ENCODE measurements around the gene EPHA2.

Gene EPHA2

DNA sequence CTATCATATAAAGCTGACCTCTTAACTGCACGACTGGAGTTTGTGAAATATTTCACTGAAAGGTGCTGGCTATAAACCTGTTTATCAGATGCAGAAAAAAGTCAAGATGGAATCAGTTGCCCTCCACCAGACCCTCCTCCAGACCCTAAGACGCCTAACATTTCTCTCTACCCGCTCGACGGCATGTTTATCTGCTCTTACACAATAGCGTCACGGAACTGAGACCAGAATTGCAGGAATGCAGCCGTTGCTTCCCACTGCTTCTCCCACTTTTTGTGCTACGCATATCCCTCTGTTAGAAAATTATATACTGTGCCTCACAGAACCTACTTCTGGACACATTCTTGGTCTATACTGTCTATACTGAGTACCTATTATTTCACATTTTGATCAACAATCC is 54.2 kb downstream of the EPHA2 start:
- Histone ChIP-seq H3K27me3 (replicated peaks; ENCODE audit: control insufficient read depth, insufficient read depth, low read length) (no peaks in the 10 kb centered on the region; the same call in 1 of the 2 replicates), H3K36me3 (ENCODE audit: control insufficient read depth, insufficient read depth, low read length) (no peaks in the 10 kb centered on the region), H3K4me3 (replicated peaks; ENCODE audit: low read depth, low read length) (no peak overlapping the region)
- DNase-seq (ENCODE audit: extremely low read depth, insufficient read length), result no peak
- TF ChIP-seq, protein P1, sequence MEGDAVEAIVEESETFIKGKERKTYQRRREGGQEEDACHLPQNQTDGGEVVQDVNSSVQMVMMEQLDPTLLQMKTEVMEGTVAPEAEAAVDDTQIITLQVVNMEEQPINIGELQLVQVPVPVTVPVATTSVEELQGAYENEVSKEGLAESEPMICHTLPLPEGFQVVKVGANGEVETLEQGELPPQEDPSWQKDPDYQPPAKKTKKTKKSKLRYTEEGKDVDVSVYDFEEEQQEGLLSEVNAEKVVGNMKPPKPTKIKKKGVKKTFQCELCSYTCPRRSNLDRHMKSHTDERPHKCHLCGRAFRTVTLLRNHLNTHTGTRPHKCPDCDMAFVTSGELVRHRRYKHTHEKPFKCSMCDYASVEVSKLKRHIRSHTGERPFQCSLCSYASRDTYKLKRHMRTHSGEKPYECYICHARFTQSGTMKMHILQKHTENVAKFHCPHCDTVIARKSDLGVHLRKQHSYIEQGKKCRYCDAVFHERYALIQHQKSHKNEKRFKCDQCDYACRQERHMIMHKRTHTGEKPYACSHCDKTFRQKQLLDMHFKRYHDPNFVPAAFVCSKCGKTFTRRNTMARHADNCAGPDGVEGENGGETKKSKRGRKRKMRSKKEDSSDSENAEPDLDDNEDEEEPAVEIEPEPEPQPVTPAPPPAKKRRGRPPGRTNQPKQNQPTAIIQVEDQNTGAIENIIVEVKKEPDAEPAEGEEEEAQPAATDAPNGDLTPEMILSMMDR (IDR thresholded peaks at IDR 0.05; ENCODE audit: insufficient read depth, low read length, poor library complexity, severe bottlenecking), result no peak

DNA sequence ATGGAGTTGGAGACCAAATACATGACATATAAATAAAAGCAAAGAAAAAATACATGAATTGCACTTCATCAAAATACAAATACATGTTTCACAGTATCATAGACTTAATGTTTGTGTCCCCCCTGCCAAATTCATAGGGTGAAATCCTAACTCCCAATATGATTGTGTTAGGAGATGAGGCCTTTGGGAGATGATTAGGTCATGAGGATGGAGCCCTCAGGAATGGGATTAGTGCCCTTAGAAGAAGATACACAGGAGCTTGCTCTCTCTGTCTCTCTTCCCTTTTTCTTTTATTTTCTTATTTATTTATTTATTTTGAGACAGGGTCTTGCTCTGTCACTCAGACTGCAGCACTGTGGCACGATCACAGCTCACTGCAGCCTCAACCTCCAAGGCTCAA is 56.5 kb downstream of the EPHA2 start:
- DNase-seq (ENCODE audit: extremely low read depth, insufficient read length), result no peak
- Histone ChIP-seq H3K36me3 (ENCODE audit: control insufficient read depth, insufficient read depth, low read length) (no peaks in the 10 kb centered on the region), H3K27me3 (replicated peaks; ENCODE audit: control insufficient read depth, insufficient read depth, low read length) (peaks cover 2% of the 10 kb centered on the region), H3K4me3 (replicated peaks; ENCODE audit: low read depth, low read length) (no peak overlapping the region)
- TF ChIP-seq, protein P1 (IDR thresholded peaks at IDR 0.05; ENCODE audit: insufficient read depth, low read length, poor library complexity, severe bottlenecking), result no peak

DNA sequence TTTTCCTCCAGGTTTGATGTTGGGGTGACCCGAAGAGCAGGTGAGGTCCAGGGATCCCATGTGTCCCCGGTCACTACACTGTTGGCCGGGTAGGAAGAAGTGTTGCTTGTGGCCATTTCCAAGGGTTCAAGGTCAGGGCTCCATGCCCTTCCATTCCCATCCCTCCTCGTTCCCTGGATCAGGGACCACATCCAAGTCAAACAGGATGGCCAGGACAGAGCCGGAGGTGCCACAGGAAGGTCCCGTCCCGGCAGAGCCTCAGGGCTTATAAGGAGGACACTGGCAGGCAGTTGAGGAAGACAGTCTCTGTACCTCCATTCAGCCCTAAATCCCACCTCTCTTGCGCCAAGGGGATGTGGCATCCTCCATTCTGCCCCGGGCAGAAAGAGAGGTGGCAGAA is 60.4 kb downstream of the EPHA2 start:
- Histone ChIP-seq H3K27me3 (replicated peaks; ENCODE audit: control insufficient read depth, insufficient read depth, low read length) (peaks cover 5% of the 10 kb centered on the region), H3K4me3 (replicated peaks; ENCODE audit: low read depth, low read length) (no peak overlapping the region), H3K36me3 (ENCODE audit: control insufficient read depth, insufficient read depth, low read length) (no peaks in the 10 kb centered on the region)
- TF ChIP-seq, protein P1 (IDR thresholded peaks at IDR 0.05; ENCODE audit: insufficient read depth, low read length, poor library complexity, severe bottlenecking), result no peak
- DNase-seq (ENCODE audit: extremely low read depth, insufficient read length), result no peak

DNA sequence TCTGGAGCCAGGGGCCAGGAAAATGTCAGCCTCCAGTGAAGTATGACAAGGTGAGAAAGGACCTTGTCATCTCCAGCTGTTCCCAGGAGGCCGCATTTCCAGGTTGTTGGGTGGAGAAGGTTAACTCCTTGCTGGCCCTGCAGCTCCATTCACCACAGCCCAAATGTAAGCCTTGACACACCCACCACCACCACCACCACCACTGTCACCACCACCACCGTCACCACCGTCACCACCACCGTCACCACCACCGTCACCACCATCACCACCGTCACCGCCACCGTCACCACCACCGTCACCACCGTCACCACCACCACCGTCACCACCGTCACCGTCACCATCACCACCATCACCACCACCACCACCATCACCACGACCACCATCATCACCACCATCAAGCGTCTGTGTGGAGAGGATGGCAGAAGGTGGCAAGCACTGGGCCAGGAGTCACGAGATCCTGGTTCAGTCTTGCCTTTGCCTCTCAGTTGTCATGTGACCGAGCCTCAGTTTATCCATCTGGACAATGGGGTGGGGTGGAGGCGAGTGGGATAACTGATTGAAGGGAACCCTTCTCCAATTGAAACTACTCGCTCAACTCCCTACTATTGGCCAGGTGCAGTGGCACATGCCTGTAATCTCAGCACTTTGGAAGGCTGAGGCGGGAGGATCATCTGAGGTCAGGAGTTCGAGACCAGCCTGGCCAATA is 61.3 kb downstream of the EPHA2 start:
- Histone ChIP-seq H3K4me3 (replicated peaks; ENCODE audit: low read depth, low read length) (no peak overlapping the region), H3K27me3 (replicated peaks; ENCODE audit: control insufficient read depth, insufficient read depth, low read length) (peaks cover 5% of the 10 kb centered on the region), H3K36me3 (ENCODE audit: control insufficient read depth, insufficient read depth, low read length) (no peaks in the 10 kb centered on the region)
- no peak for DNase-seq (ENCODE audit: extremely low read depth, insufficient read length)
- TF ChIP-seq, protein P1 (IDR thresholded peaks at IDR 0.05; ENCODE audit: insufficient read depth, low read length, poor library complexity, severe bottlenecking), result no peak

DNA sequence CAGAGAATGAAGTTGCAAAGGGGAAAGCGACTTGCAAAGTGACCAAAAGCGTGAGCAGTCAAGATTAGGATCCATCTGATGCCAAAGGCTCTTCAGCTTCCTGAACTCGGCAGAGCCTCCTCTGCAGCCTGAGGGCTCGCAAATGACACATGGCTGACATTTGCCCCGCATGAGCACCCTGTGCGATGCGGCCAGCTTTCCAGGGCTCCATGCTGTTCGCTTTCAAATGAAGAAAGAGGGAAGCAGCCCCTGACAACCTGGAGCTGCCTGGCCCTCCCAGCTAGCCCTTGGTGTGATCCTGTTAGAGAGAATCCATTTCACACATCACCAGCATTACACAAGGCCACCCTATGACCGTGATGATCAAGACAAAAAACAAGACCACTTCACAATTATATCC is 62.3 kb downstream of the EPHA2 start:
- Histone ChIP-seq H3K27me3 (replicated peaks; ENCODE audit: control insufficient read depth, insufficient read depth, low read length) (peaks cover 5% of the 10 kb centered on the region), H3K36me3 (ENCODE audit: control insufficient read depth, insufficient read depth, low read length) (no peaks in the 10 kb centered on the region), H3K4me3 (replicated peaks; ENCODE audit: low read depth, low read length) (no peak overlapping the region)
- DNase-seq (ENCODE audit: extremely low read depth, insufficient read length), result no peak
- TF ChIP-seq, protein P1 (IDR thresholded peaks at IDR 0.05; ENCODE audit: insufficient read depth, low read length, poor library complexity, severe bottlenecking), result no peak
